ENCODE data around the gene FMN1.

- TF ChIP-seq CTCF (conservative IDR thresholded peaks at IDR 0.05) = no peak
- TF ChIP-seq EZH2 (IDR thresholded peaks at IDR 0.05; ENCODE audit: low read depth) = no peak
Observed at GRCh38 chr15:32864841-32865240, 329.7 kb downstream of the FMN1 start.
